ENCODE measurements around the gene ADD2.
A peak's percentile ranks its signal among the peaks of the same experiment; 100 is the strongest.
"Not testable (repeated sequence)": the region's sequence is repeated elsewhere in the genome, so short reads cannot be mapped to it uniquely, and the experiment has no call there.

ADD2 gene

DNA sequence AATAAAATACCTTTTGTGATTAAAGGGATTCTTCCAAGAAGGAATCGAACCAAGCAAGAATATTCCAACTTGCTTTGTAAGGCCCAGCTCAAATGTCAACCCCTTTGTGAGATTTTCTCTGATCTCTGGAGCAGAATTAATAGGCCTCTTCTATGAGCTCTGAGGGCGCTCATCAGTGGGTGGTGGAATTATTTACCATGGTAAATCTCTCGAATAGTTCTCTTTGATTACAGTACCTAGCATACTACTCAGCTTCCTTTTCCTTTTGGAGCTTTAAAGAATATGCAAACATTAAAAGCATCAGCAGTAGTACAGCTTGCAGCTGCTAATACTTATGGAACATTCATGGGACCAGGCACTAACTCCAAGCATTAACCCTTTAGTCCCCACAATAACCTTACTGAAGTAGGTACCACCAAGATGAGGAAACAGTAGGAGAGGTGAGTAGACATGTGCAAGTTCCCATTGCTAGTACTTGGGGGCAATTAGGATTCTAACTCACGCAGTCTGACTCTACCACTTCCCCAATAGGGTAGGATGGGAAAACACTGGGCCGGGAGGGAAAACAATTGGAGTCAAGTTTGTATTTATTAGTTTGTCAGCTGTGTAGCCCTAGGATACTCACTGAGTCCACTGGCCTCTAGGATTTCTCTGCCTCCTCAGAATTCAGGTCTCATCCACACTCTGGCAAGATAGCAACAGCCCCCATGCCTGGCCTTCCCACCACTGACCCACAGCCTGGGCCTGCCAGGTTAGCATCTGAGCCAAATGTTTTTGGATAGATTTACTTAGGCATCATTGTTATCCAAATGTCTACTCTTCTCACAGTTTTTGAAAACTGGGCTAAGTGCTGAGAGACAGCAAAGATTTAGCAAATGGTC, 21.7 kb downstream of the ADD2 start:
- 81% methylated on average over 5 of the region's 5 CpGs for WGBS
- H3K36me3 ChIP-seq (ENCODE audit: insufficient read depth, low read length): no peaks in the 10 kb centered on the region
- H3K27me3 ChIP-seq (ENCODE audit: insufficient read depth, low read length): no peaks in the 10 kb centered on the region
- no peak overlapping the region for H3K9ac ChIP-seq (ENCODE audit: low read depth, low read length)
- H3K4me1 ChIP-seq (ENCODE audit: insufficient read depth, low read length): peaks cover 46% of the 10 kb centered on the region
- H3K4me3 ChIP-seq (ENCODE audit: low read length): no peak overlapping the region
- 0 out of 2 replicates have a peak overlapping the region, but pooled peaks have one; percentile 10 for H3K27ac ChIP-seq (ENCODE audit: low read depth, low read length)
- H3K9me3 ChIP-seq (ENCODE audit: insufficient read depth, low read depth, low read length): no peaks in the 10 kb centered on the region

DNA sequence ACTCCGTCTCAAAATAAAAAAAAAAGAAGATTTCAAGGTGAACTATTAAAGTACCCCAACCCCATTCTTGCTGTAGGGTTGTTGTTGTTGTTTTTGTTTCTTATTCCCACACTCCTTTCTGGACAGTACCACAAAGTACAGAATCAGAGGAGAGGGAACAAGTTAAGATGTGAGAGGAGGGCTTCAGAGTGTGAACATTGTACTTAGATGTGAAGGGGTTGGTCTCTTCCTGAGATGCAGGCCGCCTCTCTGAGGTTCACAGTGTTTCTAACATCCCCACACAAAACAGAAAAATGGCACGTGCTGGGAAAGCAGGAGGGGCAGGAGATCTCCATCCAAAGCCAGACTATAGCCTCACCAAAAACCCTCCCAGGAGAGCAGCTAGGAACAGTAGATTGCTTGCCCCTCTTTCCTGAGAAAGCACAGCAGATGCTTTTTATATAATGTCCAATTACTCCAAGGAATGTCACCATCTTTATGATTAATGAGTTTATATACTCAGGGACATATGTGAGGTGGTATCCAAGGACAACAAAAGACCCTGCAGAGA, 22.6 kb downstream of the ADD2 start:
- no peaks in the 10 kb centered on the region for H3K27me3 ChIP-seq (ENCODE audit: insufficient read depth, low read length)
- no peaks in the 10 kb centered on the region for H3K9me3 ChIP-seq (ENCODE audit: insufficient read depth, low read depth, low read length)
- 71% methylated on average over 2 of the region's 3 CpGs for WGBS
- H3K36me3 ChIP-seq (ENCODE audit: insufficient read depth, low read length): no peaks in the 10 kb centered on the region
- H3K4me1 ChIP-seq (ENCODE audit: insufficient read depth, low read length): peaks cover 39% of the 10 kb centered on the region
- H3K4me3 ChIP-seq (ENCODE audit: low read length): no peak overlapping the region
- no peak overlapping the region for H3K9ac ChIP-seq (ENCODE audit: low read depth, low read length)
- no peak overlapping the region for H3K27ac ChIP-seq (ENCODE audit: low read depth, low read length)

DNA sequence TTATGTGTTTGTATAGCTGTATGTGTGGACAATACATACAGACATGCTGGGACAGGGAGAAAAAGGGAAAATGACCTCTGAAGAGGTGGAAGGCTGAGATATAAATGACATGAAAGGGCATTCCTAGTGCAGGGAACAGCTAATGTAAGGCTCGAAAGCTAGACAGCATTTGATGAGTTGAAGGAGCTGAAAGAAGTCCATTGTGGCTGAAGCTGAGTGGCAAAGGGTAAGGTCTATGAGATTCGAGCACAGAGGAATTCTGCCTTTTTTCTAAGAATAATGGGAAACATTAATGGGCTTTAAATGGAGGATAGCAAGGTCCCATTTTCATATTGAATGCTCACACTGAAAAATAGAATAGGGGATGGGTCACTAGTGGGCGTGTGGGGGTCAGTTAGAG, 23.6 kb downstream of the ADD2 start:
- no peaks in the 10 kb centered on the region for H3K36me3 ChIP-seq (ENCODE audit: insufficient read depth, low read length)
- 90% methylated on average over 3 of the region's 3 CpGs for WGBS

DNA sequence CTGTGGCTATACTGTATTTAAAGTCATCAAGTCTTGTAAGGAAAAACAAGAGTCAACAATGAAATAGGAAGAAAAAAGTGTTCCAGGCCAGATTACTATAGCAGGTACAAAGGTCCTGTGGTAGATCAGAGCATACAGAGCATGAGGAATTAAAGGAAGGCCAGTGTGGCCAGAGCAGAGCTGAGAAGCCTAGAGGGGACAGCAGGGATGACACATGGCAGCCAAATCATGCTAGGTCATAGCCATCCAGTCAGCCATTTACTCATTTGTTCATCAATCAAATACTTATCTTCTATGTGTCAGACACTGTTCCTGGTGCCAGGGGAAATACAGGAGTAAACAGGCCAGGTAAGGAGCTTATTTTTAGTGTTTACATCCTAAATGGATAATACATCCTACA, 24.3 kb downstream of the ADD2 start:
- no peak overlapping the region for H3K4me3 ChIP-seq (ENCODE audit: low read length)
- H3K9me3 ChIP-seq (ENCODE audit: insufficient read depth, low read depth, low read length): no peaks in the 10 kb centered on the region
- H3K4me1 ChIP-seq (ENCODE audit: insufficient read depth, low read length): peaks cover 36% of the 10 kb centered on the region
- H3K9ac ChIP-seq (ENCODE audit: low read depth, low read length): no peak overlapping the region
- no peaks in the 10 kb centered on the region for H3K27me3 ChIP-seq (ENCODE audit: insufficient read depth, low read length)
- H3K27ac ChIP-seq (ENCODE audit: low read depth, low read length): no peak overlapping the region
- H3K36me3 ChIP-seq (ENCODE audit: insufficient read depth, low read length): no peaks in the 10 kb centered on the region

More for the DNA sequence above, 23.6 kb downstream of the ADD2 start:
- H3K27me3 ChIP-seq (ENCODE audit: insufficient read depth, low read length): no peaks in the 10 kb centered on the region
- no peak overlapping the region for H3K4me3 ChIP-seq (ENCODE audit: low read length)
- no peak overlapping the region for H3K27ac ChIP-seq (ENCODE audit: low read depth, low read length)
- H3K4me1 ChIP-seq (ENCODE audit: insufficient read depth, low read length): peaks cover 39% of the 10 kb centered on the region
- no peak overlapping the region for H3K9ac ChIP-seq (ENCODE audit: low read depth, low read length)
- no peaks in the 10 kb centered on the region for H3K9me3 ChIP-seq (ENCODE audit: insufficient read depth, low read depth, low read length)

GRCh38 chr2:70743068-70743467, 24.9 kb downstream of the ADD2 start:
- Histone ChIP-seq H3K27ac (ENCODE audit: low read depth, low read length) (no peak overlapping the region), H3K27me3 (ENCODE audit: insufficient read depth, low read length) (no peaks in the 10 kb centered on the region), H3K4me1 (ENCODE audit: insufficient read depth, low read length) (peaks cover 31% of the 10 kb centered on the region), H3K9ac (ENCODE audit: low read depth, low read length) (no peak overlapping the region), H3K9me3 (ENCODE audit: insufficient read depth, low read depth, low read length) (no peaks in the 10 kb centered on the region), H3K4me3 (ENCODE audit: low read length) (no peak overlapping the region), H3K36me3 (ENCODE audit: insufficient read depth, low read length) (no peaks in the 10 kb centered on the region)
- WGBS: 95% methylated on average over 4 of the region's 4 CpGs

GRCh38 chr2:70739492-70739891, 28.5 kb downstream of the ADD2 start:
- not testable (repeated sequence) for H3K27me3 ChIP-seq (ENCODE audit: insufficient read depth, low read length); H3K36me3 ChIP-seq (ENCODE audit: insufficient read depth, low read length); H3K9me3 ChIP-seq (ENCODE audit: insufficient read depth, low read depth, low read length); H3K27ac ChIP-seq (ENCODE audit: low read depth, low read length); H3K4me3 ChIP-seq (ENCODE audit: low read length); H3K9ac ChIP-seq (ENCODE audit: low read depth, low read length)
- peaks cover 33% of the 10 kb centered on the region for H3K4me1 ChIP-seq (ENCODE audit: insufficient read depth, low read length)
- WGBS: 17% methylated on average over 1 of the region's 1 CpG

DNA sequence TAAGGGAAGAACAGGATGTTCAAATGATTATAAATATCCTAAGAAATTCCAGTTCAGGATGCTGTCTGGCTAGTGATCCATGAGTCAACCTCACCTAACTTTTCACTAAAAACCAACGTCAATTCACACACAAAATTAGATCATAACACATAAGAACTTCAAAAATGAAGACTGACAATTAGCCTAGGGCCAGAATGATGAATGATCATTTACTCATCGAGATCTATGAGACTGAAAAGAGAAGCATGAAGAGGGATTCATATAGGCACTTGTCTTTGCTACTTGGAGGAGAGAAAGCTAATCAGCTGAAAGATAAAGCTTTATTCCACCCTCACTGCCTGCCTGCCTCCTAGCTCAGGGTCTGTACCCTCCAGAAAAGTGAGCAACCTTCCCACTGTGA, 29.8 kb downstream of the ADD2 start:
- H3K4me3 ChIP-seq (ENCODE audit: low read length): no peak overlapping the region
- no peaks in the 10 kb centered on the region for H3K27me3 ChIP-seq (ENCODE audit: insufficient read depth, low read length)
- H3K4me1 ChIP-seq (ENCODE audit: insufficient read depth, low read length): peaks cover 43% of the 10 kb centered on the region
- 92% methylated on average over 2 of the region's 2 CpGs for WGBS
- H3K9me3 ChIP-seq (ENCODE audit: insufficient read depth, low read depth, low read length): no peaks in the 10 kb centered on the region
- no peaks in the 10 kb centered on the region for H3K36me3 ChIP-seq (ENCODE audit: insufficient read depth, low read length)
- no peak overlapping the region for H3K9ac ChIP-seq (ENCODE audit: low read depth, low read length)
- no peak overlapping the region for H3K27ac ChIP-seq (ENCODE audit: low read depth, low read length)

DNA sequence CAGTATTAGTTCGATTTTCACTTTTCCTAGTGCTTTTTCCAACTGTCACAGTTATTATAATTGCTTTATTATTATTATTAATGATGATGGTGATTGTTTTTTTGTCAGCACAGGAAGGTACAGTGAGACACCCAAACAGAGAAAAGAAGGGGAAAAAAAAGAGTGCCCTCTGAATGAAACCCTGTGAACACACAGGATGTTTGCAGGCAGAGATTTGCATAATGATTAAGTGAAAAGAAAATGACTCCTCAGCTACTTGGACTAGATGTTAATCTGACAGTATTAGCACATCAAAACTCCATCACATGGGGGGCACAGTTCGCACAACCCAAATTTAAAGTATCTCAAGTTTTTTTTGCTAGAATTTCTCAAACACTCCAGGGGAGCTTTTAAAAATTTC, 32.9 kb downstream of the ADD2 start:
- Histone ChIP-seq H3K36me3 (ENCODE audit: insufficient read depth, low read length) (no peaks in the 10 kb centered on the region), H3K4me3 (ENCODE audit: low read length) (peak overlapping the region; percentile 28), H3K27me3 (ENCODE audit: insufficient read depth, low read length) (no peaks in the 10 kb centered on the region), H3K9me3 (ENCODE audit: insufficient read depth, low read depth, low read length) (no peaks in the 10 kb centered on the region), H3K4me1 (ENCODE audit: insufficient read depth, low read length) (peaks cover 52% of the 10 kb centered on the region), H3K27ac (ENCODE audit: low read depth, low read length) (peak overlapping the region; percentile 69; the same call in 1 of the 2 replicates), H3K9ac (ENCODE audit: low read depth, low read length) (peak overlapping the region; percentile 27; the same call in 1 of the 2 replicates)
- 6% methylated on average over 1 of the region's 2 CpGs for WGBS

DNA sequence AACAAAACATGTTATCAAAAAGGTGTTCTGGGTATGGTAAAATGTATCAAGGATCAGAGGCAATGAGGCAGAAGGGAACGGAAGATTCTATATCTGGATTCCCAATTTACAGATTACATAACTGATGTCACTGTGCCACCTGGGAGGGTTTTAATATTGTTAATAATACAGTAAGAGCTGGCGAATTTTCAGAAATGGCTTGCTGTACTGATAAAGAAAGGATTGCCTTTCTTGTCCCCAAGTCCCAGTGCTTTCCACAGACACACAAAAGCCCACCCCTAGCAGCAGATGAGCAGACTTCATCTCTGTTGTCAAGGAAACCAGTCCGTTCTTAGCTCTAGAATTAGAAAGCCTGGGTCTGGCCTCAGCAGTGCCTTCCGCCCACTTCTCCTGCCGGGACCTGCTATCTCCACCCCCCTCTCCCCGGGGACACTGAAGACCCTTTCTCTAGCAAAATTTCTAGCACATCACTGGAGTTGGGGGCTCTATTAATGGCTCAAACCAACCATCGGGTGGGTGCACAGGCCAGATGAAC, 34.3 kb downstream of the ADD2 start:
- H3K9me3 ChIP-seq (ENCODE audit: insufficient read depth, low read depth, low read length): no peaks in the 10 kb centered on the region
- peak overlapping the region; percentile 69 for H3K27ac ChIP-seq (ENCODE audit: low read depth, low read length)
- H3K4me3 ChIP-seq (ENCODE audit: low read length): peak overlapping the region; percentile 9; the same call in 1 of the 2 replicates
- H3K27me3 ChIP-seq (ENCODE audit: insufficient read depth, low read length): no peaks in the 10 kb centered on the region
- WGBS: 22% methylated on average over 6 of the region's 7 CpGs
- no peaks in the 10 kb centered on the region for H3K36me3 ChIP-seq (ENCODE audit: insufficient read depth, low read length)
- 0 out of 2 replicates have a peak overlapping the region, but pooled peaks have one; percentile 1 for H3K9ac ChIP-seq (ENCODE audit: low read depth, low read length)
- peaks cover 65% of the 10 kb centered on the region for H3K4me1 ChIP-seq (ENCODE audit: insufficient read depth, low read length)

DNA sequence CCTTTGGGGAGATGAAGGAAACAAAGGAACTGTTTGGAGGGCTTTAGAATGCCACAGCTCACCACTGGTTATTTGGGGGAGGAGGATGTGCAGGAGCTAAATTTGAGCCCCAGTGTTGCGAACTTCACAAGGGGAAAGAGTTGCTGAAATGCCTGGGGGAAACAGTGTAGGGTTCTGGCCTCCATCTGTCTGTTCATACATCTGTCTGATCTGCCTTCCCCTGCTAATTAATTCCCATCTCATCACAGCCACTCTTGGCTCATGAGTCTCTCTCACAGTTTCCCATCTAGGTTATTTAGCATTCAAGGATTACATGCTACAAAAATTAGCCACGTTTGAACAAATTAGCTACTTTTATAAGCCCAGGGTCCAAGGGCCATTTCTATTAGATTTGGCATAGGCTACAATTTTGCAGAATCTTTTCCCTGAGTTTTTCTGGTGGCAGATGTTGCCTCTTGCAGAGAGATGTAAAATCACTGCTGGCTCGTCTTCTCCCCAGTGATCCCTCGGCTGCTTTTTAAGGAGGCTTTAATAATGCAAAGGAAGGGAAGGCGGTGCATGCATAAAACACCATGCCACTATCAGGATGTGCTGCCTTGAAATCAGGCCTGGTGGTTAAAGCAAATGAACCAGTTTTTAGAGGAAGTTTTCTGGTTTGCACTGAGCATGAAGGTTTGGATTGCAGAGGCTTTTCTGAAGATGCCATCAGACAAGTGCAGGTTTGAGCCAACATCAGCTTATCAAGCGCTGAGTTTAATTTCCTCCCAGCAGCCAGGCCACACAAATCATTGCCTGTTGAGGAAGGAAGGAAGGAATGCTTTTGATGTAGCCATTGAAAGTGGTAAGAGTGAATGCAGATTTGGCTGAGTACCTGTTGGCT, 35.0 kb downstream of the ADD2 start:
- H3K27me3 ChIP-seq (ENCODE audit: insufficient read depth, low read length): no peaks in the 10 kb centered on the region
- peak overlapping the region; percentile 1; the same call in 1 of the 2 replicates for H3K9ac ChIP-seq (ENCODE audit: low read depth, low read length)
- 17% methylated on average over 6 of the region's 6 CpGs for WGBS
- peak overlapping the region; percentile 9 for H3K4me3 ChIP-seq (ENCODE audit: low read length)
- peaks cover 73% of the 10 kb centered on the region for H3K4me1 ChIP-seq (ENCODE audit: insufficient read depth, low read length)
- no peaks in the 10 kb centered on the region for H3K36me3 ChIP-seq (ENCODE audit: insufficient read depth, low read length)
- H3K9me3 ChIP-seq (ENCODE audit: insufficient read depth, low read depth, low read length): no peaks in the 10 kb centered on the region
- H3K27ac ChIP-seq (ENCODE audit: low read depth, low read length): peak overlapping the region; percentile 69

Data from HUES64 (cell line).